Neural crest cell (in vitro differentiated cells): ENCODE results near the gene ELF3. TPM values are rescaled to one million over a fixed set of nuclear protein-coding genes. Genes with fewer than 3 reads are reported as not detected.

Experiments
- DNase-seq: peaks from one replicate; pipeline ENCODE4 v3.0.0; 2021; ENCODE audit warnings: low read depth, mixed read lengths, low spot score
- H3K27ac Mint-ChIP-seq: one replicate; pipeline ENCODE4 v1.8.0; 2021; ENCODE audit warnings: mild to moderate bottlenecking, mixed read lengths; ENCODE audit not compliant: unreplicated experiment
- H3K27me3 Mint-ChIP-seq: 2 replicates; pipeline ENCODE4 v1.8.0; 2021; ENCODE audit warnings: low read depth, mild to moderate bottlenecking, mixed read lengths
- H3K36me3 Mint-ChIP-seq: 2 replicates; pipeline ENCODE4 v1.8.0; 2021; ENCODE audit warnings: low read depth, mild to moderate bottlenecking, mixed read lengths
- H3K4me1 Mint-ChIP-seq: 2 replicates; pipeline ENCODE4 v1.8.0; 2021; ENCODE audit warnings: mixed read lengths
- H3K4me3 Mint-ChIP-seq: one replicate; pipeline ENCODE4 v1.8.0; 2021; ENCODE audit warnings: mild to moderate bottlenecking, mixed read lengths
- H3K9me3 Mint-ChIP-seq: 2 replicates; pipeline ENCODE4 v1.8.0; 2021; ENCODE audit warnings: mixed read lengths
- total RNA-seq: library from RNA; stranded (reverse); gene quantifications from 2 replicates; pipeline ENCODE4 v1.2.1, GENCODE V29; 2021
- TF ChIP-seq, protein P1 (sequence below): fragments of 200-600 bp; sonication (generic); conservative IDR thresholded peaks from 2 replicates; pipeline ENCODE4 v1.5.0; 2021; ENCODE audit warnings: antibody characterized with exemption, mild to moderate bottlenecking

ELF3 gene
- total RNA-seq, 1 donor from 2014 or later = 0.19 TPM

DNA sequence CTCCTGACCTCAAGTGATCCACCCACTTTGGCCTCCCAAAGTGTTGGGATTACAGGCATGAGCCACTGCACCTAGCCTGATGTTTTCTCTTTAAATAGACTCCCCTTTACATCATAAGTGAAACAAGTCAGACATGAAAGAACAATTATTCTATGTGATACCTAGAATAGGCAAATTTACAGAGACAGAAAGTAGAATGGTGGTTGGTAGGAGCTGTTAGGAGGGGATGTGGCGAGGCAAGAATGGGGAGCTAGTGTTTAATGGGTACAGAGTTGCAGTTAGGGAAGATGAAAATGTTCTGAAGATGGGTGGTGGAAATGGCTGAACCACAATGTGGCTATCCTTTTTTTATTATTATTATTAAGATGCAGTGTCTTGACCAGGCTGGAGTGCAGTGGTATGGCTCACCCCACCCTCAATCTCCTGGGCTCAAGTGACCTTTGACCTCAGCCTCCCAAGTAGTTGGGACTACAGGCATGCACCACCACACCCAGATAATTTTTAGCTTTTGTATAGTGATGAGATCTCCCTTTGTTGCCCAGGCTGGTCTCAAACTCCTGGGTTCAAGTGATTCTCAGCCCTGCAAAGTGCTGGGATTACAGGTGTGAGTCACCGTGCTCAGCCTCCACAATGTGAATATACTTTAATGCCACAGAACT is 28.4 kb downstream of the ELF3 start:
- TF ChIP-seq, protein P1, sequence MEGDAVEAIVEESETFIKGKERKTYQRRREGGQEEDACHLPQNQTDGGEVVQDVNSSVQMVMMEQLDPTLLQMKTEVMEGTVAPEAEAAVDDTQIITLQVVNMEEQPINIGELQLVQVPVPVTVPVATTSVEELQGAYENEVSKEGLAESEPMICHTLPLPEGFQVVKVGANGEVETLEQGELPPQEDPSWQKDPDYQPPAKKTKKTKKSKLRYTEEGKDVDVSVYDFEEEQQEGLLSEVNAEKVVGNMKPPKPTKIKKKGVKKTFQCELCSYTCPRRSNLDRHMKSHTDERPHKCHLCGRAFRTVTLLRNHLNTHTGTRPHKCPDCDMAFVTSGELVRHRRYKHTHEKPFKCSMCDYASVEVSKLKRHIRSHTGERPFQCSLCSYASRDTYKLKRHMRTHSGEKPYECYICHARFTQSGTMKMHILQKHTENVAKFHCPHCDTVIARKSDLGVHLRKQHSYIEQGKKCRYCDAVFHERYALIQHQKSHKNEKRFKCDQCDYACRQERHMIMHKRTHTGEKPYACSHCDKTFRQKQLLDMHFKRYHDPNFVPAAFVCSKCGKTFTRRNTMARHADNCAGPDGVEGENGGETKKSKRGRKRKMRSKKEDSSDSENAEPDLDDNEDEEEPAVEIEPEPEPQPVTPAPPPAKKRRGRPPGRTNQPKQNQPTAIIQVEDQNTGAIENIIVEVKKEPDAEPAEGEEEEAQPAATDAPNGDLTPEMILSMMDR = no peak
- no peaks in the 10 kb centered on the region for H3K36me3 Mint-ChIP-seq
- H3K4me1 Mint-ChIP-seq = no peaks in the 10 kb centered on the region
- H3K27me3 Mint-ChIP-seq = no peaks in the 10 kb centered on the region
- no peaks in the 10 kb centered on the region for H3K9me3 Mint-ChIP-seq
- no peak overlapping the region for H3K4me3 Mint-ChIP-seq
- no peak for DNase-seq
- H3K27ac Mint-ChIP-seq = no peak overlapping the region

DNA sequence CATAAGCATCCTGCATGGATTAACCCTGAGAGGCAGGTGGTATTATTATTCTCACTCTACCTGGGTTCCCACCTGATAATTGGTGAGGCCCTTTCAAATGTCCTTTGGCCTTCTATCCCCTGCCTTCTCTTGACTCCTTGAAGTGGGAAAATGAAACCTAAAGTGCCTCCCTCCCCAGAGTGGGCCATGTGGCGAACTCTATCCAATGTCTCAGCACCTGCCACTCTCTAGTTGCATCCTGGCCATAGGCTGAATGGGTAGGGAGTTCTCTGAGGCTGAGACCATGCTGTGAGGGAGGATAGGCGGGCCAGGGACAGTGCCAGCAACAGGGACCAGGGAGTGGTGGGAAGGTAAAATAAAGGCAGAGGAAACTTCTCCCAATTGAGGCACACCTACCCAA is 35.3 kb downstream of the ELF3 start:
- H3K27ac Mint-ChIP-seq = no peak overlapping the region

DNA sequence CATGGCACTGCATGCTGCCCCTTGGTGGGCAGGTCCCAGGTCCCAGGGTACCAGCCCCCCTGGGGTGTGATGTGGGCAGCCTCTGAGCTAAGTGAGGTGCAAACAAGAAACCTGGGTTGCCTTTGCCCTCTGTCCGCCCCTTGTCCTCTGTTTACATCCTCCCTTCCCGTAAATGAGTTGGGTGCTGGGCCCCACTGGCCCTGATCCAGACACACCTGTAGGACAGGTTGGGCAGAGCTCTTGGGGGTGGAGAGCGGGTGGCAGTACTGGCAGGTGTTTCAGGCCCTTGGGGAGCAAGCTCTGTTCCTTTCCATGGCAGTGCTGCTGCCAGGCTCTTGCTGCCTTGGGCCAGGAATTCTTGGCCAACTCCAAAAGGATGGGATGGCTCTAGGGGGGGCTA is 35.8 kb downstream of the ELF3 start:
- Mint-ChIP-seq H3K9me3 (peaks cover 4% of the 10 kb centered on the region), H3K36me3 (no peaks in the 10 kb centered on the region), H3K27me3 (no peaks in the 10 kb centered on the region), H3K4me3 (no peak overlapping the region), H3K27ac (no peak overlapping the region), H3K4me1 (peaks cover 3% of the 10 kb centered on the region)
- DNase-seq = no peak
- TF ChIP-seq, protein P1 = no peak

More for the DNA sequence above, 35.3 kb downstream of the ELF3 start:
- no peak overlapping the region for H3K4me3 Mint-ChIP-seq
- peaks cover 3% of the 10 kb centered on the region for H3K4me1 Mint-ChIP-seq
- TF ChIP-seq, protein P1 = no peak
- DNase-seq = no peak
- peaks cover 4% of the 10 kb centered on the region for H3K9me3 Mint-ChIP-seq
- no peaks in the 10 kb centered on the region for H3K36me3 Mint-ChIP-seq
- no peaks in the 10 kb centered on the region for H3K27me3 Mint-ChIP-seq

DNA sequence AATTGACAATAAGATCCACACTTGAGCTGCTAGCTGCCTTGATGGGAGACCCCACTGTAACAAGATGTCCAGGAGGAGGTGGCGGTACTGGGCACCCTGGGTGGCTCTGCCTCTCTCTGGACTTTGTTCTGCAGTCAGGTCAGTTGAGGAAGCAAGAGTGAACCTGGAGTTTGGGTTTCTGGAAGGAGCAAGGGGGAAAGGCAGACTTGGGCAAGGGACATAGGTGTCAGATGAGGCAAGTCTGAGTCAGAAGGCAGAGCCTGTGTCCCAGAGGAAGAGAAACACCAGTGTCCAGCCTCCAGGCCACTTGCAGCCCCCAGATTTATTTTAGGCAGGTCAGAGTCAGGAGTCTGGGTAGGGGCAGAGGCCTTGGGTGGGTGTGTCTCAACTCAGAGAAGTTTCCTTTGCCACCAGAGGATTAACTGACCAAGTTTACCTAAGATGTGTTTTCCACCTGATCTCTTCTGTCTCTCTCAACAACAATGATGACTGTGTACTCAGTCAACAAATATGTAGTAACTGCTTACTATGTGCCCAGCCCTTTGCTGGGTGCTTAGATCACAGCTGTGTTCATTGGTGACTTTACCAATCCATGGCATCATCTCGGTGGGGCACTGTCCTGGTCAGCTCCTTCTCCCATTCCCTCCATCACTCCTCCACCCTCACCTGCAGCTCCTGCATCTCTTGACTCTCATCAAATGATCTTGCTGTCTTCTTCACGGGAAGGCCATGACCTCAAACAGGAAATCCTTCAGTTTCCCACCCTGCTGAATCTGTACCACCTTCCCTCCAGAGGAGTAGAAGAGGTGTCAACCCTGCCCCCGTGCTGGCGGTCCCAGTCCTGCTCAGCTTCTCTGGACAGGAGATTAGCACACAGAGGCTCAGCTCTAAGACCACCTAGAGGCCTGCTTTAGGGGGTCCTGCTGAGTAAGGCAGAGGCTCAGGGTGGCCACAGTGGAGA is 36.6 kb downstream of the ELF3 start:
- Mint-ChIP-seq H3K9me3 (peaks cover 4% of the 10 kb centered on the region), H3K27me3 (no peaks in the 10 kb centered on the region), H3K27ac (no peak overlapping the region)

DNA sequence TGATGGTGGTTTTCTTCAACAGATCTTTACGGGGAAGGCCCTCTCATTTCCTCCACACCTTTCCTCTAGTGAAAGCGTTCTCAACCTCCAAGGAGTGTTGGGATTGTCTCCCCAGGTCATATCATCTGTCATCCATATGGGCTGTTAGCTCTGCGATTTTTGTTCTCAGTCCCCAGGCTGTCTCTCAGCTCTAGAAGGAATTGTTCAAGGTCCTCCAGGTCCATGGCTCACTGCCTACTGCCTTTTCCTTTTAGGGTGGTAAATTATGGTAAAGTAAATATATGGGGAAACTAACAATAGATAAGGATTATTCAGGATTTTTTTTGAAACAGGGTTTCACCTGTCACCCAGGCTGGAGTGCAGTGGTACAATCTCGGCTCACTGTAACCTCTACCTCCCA is 37.6 kb downstream of the ELF3 start:
- Mint-ChIP-seq H3K27ac (no peak overlapping the region), H3K4me3 (no peak overlapping the region), H3K36me3 (no peaks in the 10 kb centered on the region), H3K27me3 (no peaks in the 10 kb centered on the region), H3K9me3 (peaks cover 4% of the 10 kb centered on the region), H3K4me1 (peaks cover 3% of the 10 kb centered on the region)
- no peak for DNase-seq
- TF ChIP-seq, protein P1 = no peak

More for the DNA sequence above, 36.6 kb downstream of the ELF3 start:
- DNase-seq = no peak
- H3K4me3 Mint-ChIP-seq = no peak overlapping the region
- TF ChIP-seq, protein P1 = no peak
- H3K36me3 Mint-ChIP-seq = no peaks in the 10 kb centered on the region
- peaks cover 3% of the 10 kb centered on the region for H3K4me1 Mint-ChIP-seq
